ENCODE results near the gene NCAPH2. TPM values are rescaled to one million over a fixed set of nuclear protein-coding genes. Genes with fewer than 3 reads are reported as not detected.

The NCAPH2 gene
- total RNA-seq, 1 donor from 2014 or later = 41.7 TPM

DNA sequence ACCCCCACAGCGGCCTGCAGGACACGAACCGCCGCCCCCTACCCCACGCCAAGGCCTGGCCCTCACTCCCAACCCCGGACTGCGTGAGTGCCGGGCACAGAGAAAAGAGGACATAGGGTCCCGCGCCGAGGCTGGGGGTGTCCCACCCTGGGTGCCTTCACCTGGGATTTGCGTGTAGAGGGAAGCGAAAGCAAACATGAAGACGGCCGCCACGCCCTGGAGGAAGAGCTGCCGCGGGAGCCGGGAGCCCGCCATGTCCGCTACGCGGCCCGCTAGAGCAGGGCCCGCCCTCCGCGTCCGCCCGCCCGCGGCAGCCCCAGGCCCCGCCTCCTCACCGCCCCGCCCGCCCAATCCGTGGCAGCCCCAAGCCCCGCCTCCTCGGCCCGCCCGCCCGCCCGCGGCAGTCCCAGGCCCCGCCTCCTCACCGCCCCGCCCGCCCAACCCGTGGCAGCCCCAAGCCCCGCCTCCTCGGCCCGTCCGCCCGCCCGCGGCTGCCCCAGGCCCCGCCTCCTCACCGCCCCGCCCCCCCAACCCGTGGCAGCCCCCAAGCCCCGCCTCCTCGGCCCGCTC, 518 bp upstream of the NCAPH2 start, which contains the start of gene LMF2:
LMF2 (minus strand) TSS at position 282 of the 570 bp plus-strand sequence; CDS start at position 255, 27 bp downstream.
- TF ChIP-seq CTCF (IDR thresholded peaks at IDR 0.05) = no peak
- H3K4me3 ChIP-seq = peak within 1 kb of the TSS; percentile 83 to 94
- peak in 1 of 2 donors; percentile 92 for DNase-seq (ENCODE audit: low spot score in 2 of 2)
- peak within 1 kb of the TSS; percentile 80 to 97 for H3K27ac ChIP-seq
- no peaks in the 10 kb centered on the region for H3K9me3 ChIP-seq
- H3K27me3 ChIP-seq = no peaks in the 10 kb centered on the region
- intact Hi-C loops (cut with DNase I) = loop anchor here (1.0 to 10.0 kb wide), 6 partner anchors 32 to 543 kb away; partner anchors contain the start of genes ARSA, PIM3, SBF1 and SELENOO
- peaks cover 32 to 41% of the 10 kb centered on the region in 2 donors for H3K36me3 ChIP-seq
- peaks cover 10 to 20% of the 10 kb centered on the region in 2 donors for H3K4me1 ChIP-seq

- intact Hi-C loops (cut with DNase I) = loop anchor here (1.0 to 10.0 kb wide), 5 partner anchors 16 to 544 kb away; partner anchors contain the start of genes CHKB, PIM3, SCO2 and SELENOO
- no peaks in the 10 kb centered on the region for H3K27me3 ChIP-seq
- no peak for TF ChIP-seq CTCF (IDR thresholded peaks at IDR 0.05)
- H3K4me1 ChIP-seq = peaks cover 10 to 20% of the 10 kb centered on the region in 2 donors
- DNase-seq (ENCODE audit: low spot score in 2 of 2) = no peak
- peak overlapping the region; percentile 71 to 73 for H3K4me3 ChIP-seq
- peaks cover 21 to 29% of the 10 kb centered on the region in 2 donors for H3K36me3 ChIP-seq
- H3K9me3 ChIP-seq = no peaks in the 10 kb centered on the region
- peak overlapping the region; percentile 78 to 97 for H3K27ac ChIP-seq
These were observed 873 bp downstream of the NCAPH2 start for GRCh38 chr22:50508897-50509296.

DNA sequence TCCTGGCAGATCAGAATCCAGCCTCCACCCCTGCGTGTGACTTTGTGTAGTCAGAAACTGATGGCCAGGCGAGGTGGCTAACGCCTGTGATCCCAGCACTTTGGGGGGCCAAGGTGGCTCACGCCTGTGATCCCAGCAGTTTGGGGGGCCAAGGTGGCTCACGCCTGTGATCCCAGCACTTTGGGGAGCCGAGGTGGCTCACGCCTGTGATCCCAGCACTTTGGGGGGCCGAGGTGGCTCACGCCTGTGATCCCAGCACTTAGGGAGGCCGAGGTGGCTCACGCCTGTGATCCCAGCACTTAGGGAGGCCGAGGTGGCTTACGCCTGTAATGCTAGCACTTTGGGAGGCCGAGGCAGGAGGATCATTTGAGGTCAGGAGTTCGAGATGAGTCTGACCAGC, 5.2 kb downstream of the NCAPH2 start:
- Histone ChIP-seq H3K4me1 (peaks cover 0 to 8% of the 10 kb centered on the region in 2 donors), H3K9me3 (no peaks in the 10 kb centered on the region), H3K27ac (no peak overlapping the region), H3K36me3 (peaks cover 19 to 33% of the 10 kb centered on the region in 2 donors), H3K4me3 (no peak overlapping the region), H3K27me3 (no peaks in the 10 kb centered on the region)
- TF ChIP-seq CTCF (IDR thresholded peaks at IDR 0.05) = no peak
- intact Hi-C loops (cut with DNase I) = no loop called here
- no peak for DNase-seq (ENCODE audit: low spot score in 2 of 2)

GRCh38 chr22:50516068-50516467, 8.0 kb downstream of the NCAPH2 start:
- peaks cover 36 to 47% of the 10 kb centered on the region in 2 donors for H3K36me3 ChIP-seq
- no peaks in the 10 kb centered on the region for H3K9me3 ChIP-seq
- H3K4me1 ChIP-seq = no peaks in the 10 kb centered on the region
- H3K4me3 ChIP-seq = no peak overlapping the region
- intact Hi-C loops (cut with DNase I) = no loop called here
- no peaks in the 10 kb centered on the region for H3K27me3 ChIP-seq
- H3K27ac ChIP-seq = no peak overlapping the region
- TF ChIP-seq CTCF (IDR thresholded peaks at IDR 0.05) = no peak
- DNase-seq (ENCODE audit: low spot score in 2 of 2) = no peak

DNA sequence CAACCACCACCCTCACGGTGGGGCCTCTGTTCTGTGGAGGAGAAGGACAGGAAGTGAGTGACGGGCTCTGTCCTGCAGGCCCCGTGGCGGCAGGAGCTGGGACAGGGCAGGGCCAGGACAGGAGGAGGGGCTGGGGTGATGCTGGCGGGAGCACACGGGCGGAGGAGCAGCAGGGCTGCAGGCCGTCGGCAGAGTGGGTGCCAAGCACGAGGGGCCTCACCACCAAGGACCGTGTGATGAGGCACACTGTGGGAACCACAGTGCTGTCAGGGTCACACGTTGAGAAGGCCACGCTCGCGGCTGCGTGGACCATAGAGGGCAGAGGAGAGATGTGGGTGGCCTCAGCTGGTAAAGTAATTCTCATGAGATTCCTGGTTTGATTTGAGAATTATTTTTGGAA, 8.9 kb downstream of the NCAPH2 start:
- no peak for TF ChIP-seq CTCF (IDR thresholded peaks at IDR 0.05)
- no peak for DNase-seq (ENCODE audit: low spot score in 2 of 2)
- Histone ChIP-seq H3K27ac (no peak overlapping the region), H3K9me3 (no peaks in the 10 kb centered on the region), H3K4me3 (no peak overlapping the region), H3K27me3 (no peaks in the 10 kb centered on the region), H3K36me3 (peaks cover 39 to 55% of the 10 kb centered on the region in 2 donors), H3K4me1 (no peaks in the 10 kb centered on the region)
- intact Hi-C loops (cut with DNase I) = no loop called here
